PC-3 (cell line): ENCODE measurements around the gene PRKAR1A. TPM values are rescaled to one million over a fixed set of nuclear protein-coding genes. Genes with fewer than 3 reads are reported as not detected.

Experiments
- ATAC-seq: fragments of 200-7000 bp; cut with Tn5 transposase; 2 replicates; pipeline ENCODE4 v1.9.1; 2020; ENCODE audit warnings: mild to moderate bottlenecking, moderate library complexity
- BruUV-seq: library from RNA; stranded (reverse); fragments of 400-500 nt; replicated peaks from 2 replicates; lab custom pipeline; 2021; lab: Mats Ljungman, UMichigan
- CTCF ChIA-PET: fragments of 300-600 bp; sonication (Branson Sonifier 250); formaldehyde crosslinking; loops from one replicate; lab custom pipeline; 2022; ENCODE audit warnings: antibody characterized with exemption; lab: Charles Lee
- POLR2A ChIA-PET: fragments of 300-600 bp; sonication (Branson Sonifier 250); formaldehyde crosslinking; loops from one replicate; lab custom pipeline; 2022; ENCODE audit warnings: antibody characterized with exemption; ENCODE audit not compliant: unreplicated experiment; lab: Charles Lee
- DNase-seq: peaks from one replicate; pipeline ENCODE4 v3.0.0-alpha.2; 2015
- H2AFZ ChIP-seq: fragments of 300-600 bp; sonication (generic); 2 replicates; pipeline ENCODE4 v1.6.0; 2016; ENCODE audit warnings: antibody characterized with exemption, low read length
- H3F3A ChIP-seq: fragments of 300-600 bp; sonication (generic); one replicate; pipeline ENCODE4 v1.6.0; 2017; ENCODE audit warnings: antibody characterized with exemption, low read length, control low read depth, mild to moderate bottlenecking; ENCODE audit not compliant: unreplicated experiment
- H3K27ac ChIP-seq: fragments of 300-600 bp; sonication (generic); 2 replicates; pipeline ENCODE4 v1.5.1; 2016; ENCODE audit warnings: mild to moderate bottlenecking, low read length
- H3K27me3 ChIP-seq: fragments of 300-600 bp; sonication (generic); 2 replicates; pipeline ENCODE4 v1.6.1; 2016; ENCODE audit warnings: low read length, mixed read lengths
- H3K36me3 ChIP-seq: fragments of 300-600 bp; sonication (generic); 2 replicates; pipeline ENCODE4 v1.6.1; 2016; ENCODE audit warnings: low read depth, mixed run types, low read length, mixed read lengths
- H3K4me1 ChIP-seq: fragments of 300-600 bp; sonication (generic); 2 replicates; pipeline ENCODE4 v1.5.1; 2016; ENCODE audit warnings: low read length; ENCODE audit not compliant: insufficient read depth
- H3K4me2 ChIP-seq: fragments of 300-600 bp; sonication (generic); 2 replicates; pipeline ENCODE4 v1.6.0; 2016; ENCODE audit warnings: low read length
- H3K4me3 ChIP-seq: fragments of 300-600 bp; sonication (generic); 2 replicates; pipeline ENCODE4 v1.5.1; 2016; ENCODE audit warnings: mild to moderate bottlenecking, low read length, mixed read lengths
- H3K79me2 ChIP-seq: fragments of 300-600 bp; sonication (generic); 2 replicates; pipeline ENCODE4 v1.6.1; 2017; ENCODE audit warnings: low read length, mixed read lengths
- H3K9ac ChIP-seq: fragments of 300-600 bp; sonication (generic); 2 replicates; pipeline ENCODE4 v1.6.0; 2016; ENCODE audit warnings: mild to moderate bottlenecking, low read length
- H3K9me2 ChIP-seq: fragments of 300-600 bp; sonication (generic); replicated peaks from 2 replicates; pipeline ENCODE4 v1.6.1; 2016; ENCODE audit warnings: mixed run types, low read length, mixed read lengths
- H3K9me3 ChIP-seq: fragments of 300-600 bp; sonication (generic); 2 replicates; pipeline ENCODE4 v1.6.1; 2016; ENCODE audit warnings: low read length, mixed read lengths
- H4K20me1 ChIP-seq: fragments of 300-600 bp; sonication (generic); 2 replicates; pipeline ENCODE4 v1.6.1; 2016; ENCODE audit warnings: low read length, mixed read lengths
- CTCF ChIP-seq: fragments of 300-600 bp; sonication (generic); conservative IDR thresholded peaks from 2 replicates; pipeline ENCODE4 v1.5.1; 2017; ENCODE audit warnings: antibody characterized with exemption, low read depth, mild to moderate bottlenecking, low read length
- EZH2 ChIP-seq: fragments of 300-600 bp; sonication (generic); IDR thresholded peaks from one replicate; pipeline ENCODE4 v1.6.1; 2017; ENCODE audit warnings: antibody characterized with exemption, mild to moderate bottlenecking, low read length; ENCODE audit not compliant: unreplicated experiment
- EZH2phosphoT487 ChIP-seq: fragments of 300-600 bp; sonication (generic); IDR thresholded peaks from 2 replicates; pipeline ENCODE4 v1.6.1; 2018; ENCODE audit warnings: mild to moderate bottlenecking, antibody characterized with exemption, low read length, borderline replicate concordance
- intact Hi-C: fragments of 100-400 bp; cut with micrococcal nuclease; formaldehyde crosslinking; loops from 2 replicates; pipeline ENCODE4 v1.9.0; 2023
- total RNA-seq: library from RNA; depleted of rRNA; stranded (reverse); fragments of >200 nt; gene quantifications from 2 replicates; pipeline ENCODE4 v1.2.3, GENCODE V29; 2014

The PRKAR1A gene
- total RNA-seq, 1 experiment from 2014 or later = 214 TPM

- no peak overlapping the region for H3K4me3 ChIP-seq
- no peaks in the 10 kb centered on the region for H3K36me3 ChIP-seq
- no peak overlapping the region for H3K27ac ChIP-seq
- H3K79me2 ChIP-seq = no peaks in the 10 kb centered on the region
- no peaks in the 10 kb centered on the region for H3K9me3 ChIP-seq
- no peaks in the 10 kb centered on the region for H4K20me1 ChIP-seq
- BruUV-seq = no TSS peak
- no peak for TF ChIP-seq EZH2phosphoT487
- TF ChIP-seq EZH2 = no peak
- TF ChIP-seq CTCF = no peak
- H3K9ac ChIP-seq = no peak overlapping the region
- peaks cover 59% of the 10 kb centered on the region for H3K27me3 ChIP-seq
- H3F3A ChIP-seq = no peaks in the 10 kb centered on the region
- DNase-seq (no peak), ATAC-seq (no peak)
- H3K4me1 ChIP-seq = no peaks in the 10 kb centered on the region
- intact Hi-C loops = no loop called here
- H3K9me2 ChIP-seq = no peaks in the 10 kb centered on the region
- ChIA-PET CTCF (interaction anchor here (0.5 kb wide), 1 partner anchor 129 kb away, joined by 4 read pairs; no protein-coding TSS in a partner anchor), POLR2A (interaction anchor here (0.6 kb wide), 1 partner anchor 156 kb away, joined by 3 read pairs; no protein-coding TSS in a partner anchor)
- H2AFZ ChIP-seq = no peak overlapping the region
- H3K4me2 ChIP-seq = no peak overlapping the region
Observed at GRCh38 chr17:68480885-68481284, 31.3 kb upstream of the PRKAR1A start.

- intact Hi-C loops = no loop called here
- Histone ChIP-seq H3K9ac (no peak overlapping the region), H3K9me3 (no peaks in the 10 kb centered on the region), H3K4me2 (no peak overlapping the region), H3F3A (no peaks in the 10 kb centered on the region), H3K4me1 (no peaks in the 10 kb centered on the region), H3K36me3 (no peaks in the 10 kb centered on the region), H3K9me2 (no peaks in the 10 kb centered on the region), H3K4me3 (no peak overlapping the region), H2AFZ (no peak overlapping the region), H3K27me3 (peaks cover 63% of the 10 kb centered on the region), H3K79me2 (no peaks in the 10 kb centered on the region), H4K20me1 (no peaks in the 10 kb centered on the region), H3K27ac (no peak overlapping the region)
- CTCF ChIA-PET = no interaction called here
- TF ChIP-seq CTCF (no peak), EZH2 (no peak), EZH2phosphoT487 (no peak)
- POLR2A ChIA-PET = no interaction called here
- no peak for ATAC-seq
- no peak for DNase-seq
- BruUV-seq = no TSS peak
Observed at GRCh38 chr17:68482576-68483041, 29.6 kb upstream of the PRKAR1A start.

GRCh38 chr17:68484458-68484857 lies 27.8 kb upstream of the PRKAR1A start:
- TF ChIP-seq EZH2 = no peak
- TF ChIP-seq CTCF = no peak
- TF ChIP-seq EZH2phosphoT487 = no peak
- H3K9me2 ChIP-seq = no peaks in the 10 kb centered on the region
- DNase-seq (no peak), ATAC-seq (no peak)
- no peaks in the 10 kb centered on the region for H3K9me3 ChIP-seq
- H4K20me1 ChIP-seq = no peaks in the 10 kb centered on the region
- no peak overlapping the region for H3K4me2 ChIP-seq
- H3K27ac ChIP-seq = no peak overlapping the region
- H3F3A ChIP-seq = no peaks in the 10 kb centered on the region
- no TSS peak for BruUV-seq
- H3K4me3 ChIP-seq = no peak overlapping the region
- no peaks in the 10 kb centered on the region for H3K79me2 ChIP-seq
- POLR2A ChIA-PET = no interaction called here
- no peaks in the 10 kb centered on the region for H3K4me1 ChIP-seq
- H3K36me3 ChIP-seq = no peaks in the 10 kb centered on the region
- no peak overlapping the region for H2AFZ ChIP-seq
- intact Hi-C loops = no loop called here
- CTCF ChIA-PET = no interaction called here
- no peak overlapping the region for H3K9ac ChIP-seq
- H3K27me3 ChIP-seq = peaks cover 63% of the 10 kb centered on the region
